Measurements from ENCODE around the gene LEMD2. TPM values are rescaled to one million over a fixed set of nuclear protein-coding genes. Genes with fewer than 3 reads are reported as not detected.

LEMD2 gene
- total RNA-seq, 2 donors from 2014 or later, result 64.2 to 80.2 TPM

DNA sequence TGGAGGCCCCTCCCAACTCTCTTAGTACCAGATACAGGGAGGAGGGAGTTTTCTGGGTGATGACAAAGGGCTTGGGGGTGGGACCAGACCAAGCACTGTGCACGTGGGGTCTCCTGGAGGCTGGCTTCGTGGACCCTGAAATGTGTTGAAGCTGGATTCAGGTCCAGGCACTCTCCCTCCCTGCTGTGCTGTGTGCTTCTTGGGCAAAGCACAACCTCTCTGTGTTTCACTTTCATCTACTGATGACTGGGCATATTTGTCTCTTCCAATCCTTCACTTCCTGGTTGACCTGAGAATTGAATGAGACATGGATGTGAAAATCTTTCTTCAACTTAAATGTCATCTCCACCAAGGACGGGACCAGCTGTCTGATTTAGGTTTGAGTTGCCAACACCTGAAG is 29.4 kb upstream of the LEMD2 start:
- no peaks in the 10 kb centered on the region for H3K9me3 ChIP-seq
- no peaks in the 10 kb centered on the region for H3K36me3 ChIP-seq
- no peak overlapping the region for H3K4me3 ChIP-seq
- no peak for DNase-seq (ENCODE audit: low spot score)
- no peak overlapping the region for H3K27ac ChIP-seq
- 66% methylated on average over 3 of the region's 3 CpGs for WGBS
- no peaks in the 10 kb centered on the region for H3K27me3 ChIP-seq (replicated peaks; ENCODE audit: insufficient read depth)
- TF ChIP-seq POLR2A (IDR thresholded peaks at IDR 0.05), result no peak
- TF ChIP-seq, protein P1, sequence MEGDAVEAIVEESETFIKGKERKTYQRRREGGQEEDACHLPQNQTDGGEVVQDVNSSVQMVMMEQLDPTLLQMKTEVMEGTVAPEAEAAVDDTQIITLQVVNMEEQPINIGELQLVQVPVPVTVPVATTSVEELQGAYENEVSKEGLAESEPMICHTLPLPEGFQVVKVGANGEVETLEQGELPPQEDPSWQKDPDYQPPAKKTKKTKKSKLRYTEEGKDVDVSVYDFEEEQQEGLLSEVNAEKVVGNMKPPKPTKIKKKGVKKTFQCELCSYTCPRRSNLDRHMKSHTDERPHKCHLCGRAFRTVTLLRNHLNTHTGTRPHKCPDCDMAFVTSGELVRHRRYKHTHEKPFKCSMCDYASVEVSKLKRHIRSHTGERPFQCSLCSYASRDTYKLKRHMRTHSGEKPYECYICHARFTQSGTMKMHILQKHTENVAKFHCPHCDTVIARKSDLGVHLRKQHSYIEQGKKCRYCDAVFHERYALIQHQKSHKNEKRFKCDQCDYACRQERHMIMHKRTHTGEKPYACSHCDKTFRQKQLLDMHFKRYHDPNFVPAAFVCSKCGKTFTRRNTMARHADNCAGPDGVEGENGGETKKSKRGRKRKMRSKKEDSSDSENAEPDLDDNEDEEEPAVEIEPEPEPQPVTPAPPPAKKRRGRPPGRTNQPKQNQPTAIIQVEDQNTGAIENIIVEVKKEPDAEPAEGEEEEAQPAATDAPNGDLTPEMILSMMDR (IDR thresholded peaks at IDR 0.05), result no peak
- no peak for TF ChIP-seq POLR2AphosphoS5 (IDR thresholded peaks at IDR 0.05)
- intact Hi-C loops (cut with DNase I), result no loop called here
- no peaks in the 10 kb centered on the region for H3K4me1 ChIP-seq (replicated peaks)

DNA sequence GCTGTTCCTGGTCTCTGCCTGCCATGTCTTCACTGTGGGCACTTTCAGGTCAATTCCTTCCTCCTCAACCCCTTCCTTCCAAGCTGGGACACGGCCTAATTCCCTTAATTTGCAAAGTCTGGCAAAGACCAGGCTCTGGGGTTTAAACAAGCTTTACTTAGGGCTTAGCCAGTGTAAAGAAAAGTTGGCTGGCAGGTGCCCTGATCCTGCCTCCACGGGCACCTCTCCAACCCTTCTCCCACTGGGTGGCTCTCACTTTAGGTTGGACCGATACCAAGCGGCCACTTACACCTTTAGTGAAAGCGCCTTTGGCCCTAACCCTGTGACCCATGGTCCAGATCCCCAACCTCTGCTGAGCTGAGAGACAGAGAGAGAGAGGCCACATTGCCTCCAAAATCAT is 28.6 kb upstream of the LEMD2 start:
- H3K27ac ChIP-seq, result no peak overlapping the region
- DNase-seq (ENCODE audit: low spot score), result no peak
- WGBS, result 38% methylated on average over 5 of the region's 5 CpGs
- no peaks in the 10 kb centered on the region for H3K9me3 ChIP-seq
- intact Hi-C loops (cut with DNase I), result no loop called here
- H3K36me3 ChIP-seq, result no peaks in the 10 kb centered on the region
- no peak overlapping the region for H3K4me3 ChIP-seq
- no peaks in the 10 kb centered on the region for H3K27me3 ChIP-seq (replicated peaks; ENCODE audit: insufficient read depth)
- TF ChIP-seq POLR2A (IDR thresholded peaks at IDR 0.05), result no peak
- TF ChIP-seq POLR2AphosphoS5 (IDR thresholded peaks at IDR 0.05), result no peak
- H3K4me1 ChIP-seq (replicated peaks), result no peaks in the 10 kb centered on the region

DNA sequence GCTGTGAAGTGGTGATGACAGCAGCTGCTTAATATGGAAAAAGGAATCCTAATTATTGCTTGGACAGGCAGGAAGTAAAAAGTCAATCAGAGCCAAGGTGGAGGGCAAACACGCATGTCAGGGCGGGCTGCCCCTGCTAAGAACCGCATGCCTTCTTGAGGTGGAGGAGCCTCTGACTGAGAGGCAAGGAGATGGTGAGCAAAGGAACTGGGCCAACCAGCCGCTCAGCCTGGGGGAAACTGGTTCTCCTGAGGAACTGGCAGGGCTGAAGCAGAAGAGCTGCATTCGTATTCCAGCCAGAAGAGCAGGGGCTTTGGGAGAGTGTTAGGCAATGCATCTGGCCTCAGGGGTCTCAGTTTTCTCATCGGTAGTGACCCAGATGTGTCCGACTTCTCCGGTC is 28.0 kb upstream of the LEMD2 start:
- TF ChIP-seq POLR2A (IDR thresholded peaks at IDR 0.05) (no peak), POLR2AphosphoS5 (IDR thresholded peaks at IDR 0.05) (no peak)
- TF ChIP-seq, protein P1 (IDR thresholded peaks at IDR 0.05), result no peak
- 47% methylated on average over 8 of the region's 8 CpGs for WGBS
- Histone ChIP-seq H3K27ac (no peak overlapping the region), H3K4me1 (replicated peaks) (no peaks in the 10 kb centered on the region), H3K9me3 (no peaks in the 10 kb centered on the region), H3K27me3 (replicated peaks; ENCODE audit: insufficient read depth) (no peaks in the 10 kb centered on the region), H3K4me3 (no peak overlapping the region), H3K36me3 (no peaks in the 10 kb centered on the region)
- no peak for DNase-seq (ENCODE audit: low spot score)
- intact Hi-C loops (cut with DNase I), result no loop called here

DNA sequence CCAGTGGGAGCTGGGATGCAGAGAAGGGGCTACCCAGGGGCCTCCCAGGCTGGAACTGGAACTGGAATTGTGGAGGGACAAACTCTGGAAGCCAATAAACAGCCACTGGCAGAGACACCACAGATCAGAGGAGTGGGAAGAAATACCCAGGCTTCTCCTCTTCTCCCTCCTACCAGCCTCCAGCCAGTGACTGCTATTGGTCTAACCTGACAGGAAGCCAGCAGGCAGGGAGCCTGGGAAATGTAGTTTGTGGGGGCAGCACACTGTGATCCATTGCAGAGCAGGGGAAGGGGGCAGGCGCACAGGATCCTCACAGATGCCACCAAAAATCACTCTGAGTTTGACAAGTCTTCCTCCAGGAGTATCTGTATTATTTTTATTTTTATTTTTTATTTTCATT is 26.9 kb upstream of the LEMD2 start:
- H3K9me3 ChIP-seq, result no peaks in the 10 kb centered on the region
- WGBS, result 42% methylated on average over 1 of the region's 1 CpG
- intact Hi-C loops (cut with DNase I), result no loop called here
- H3K27me3 ChIP-seq (replicated peaks; ENCODE audit: insufficient read depth), result no peaks in the 10 kb centered on the region
- no peaks in the 10 kb centered on the region for H3K36me3 ChIP-seq
- no peak for DNase-seq (ENCODE audit: low spot score)
- TF ChIP-seq POLR2A (IDR thresholded peaks at IDR 0.05) (no peak), POLR2AphosphoS5 (IDR thresholded peaks at IDR 0.05) (no peak)
- TF ChIP-seq, protein P1 (IDR thresholded peaks at IDR 0.05), result no peak
- H3K4me1 ChIP-seq (replicated peaks), result no peaks in the 10 kb centered on the region
- H3K27ac ChIP-seq, result no peak overlapping the region
- H3K4me3 ChIP-seq, result no peak overlapping the region

DNA sequence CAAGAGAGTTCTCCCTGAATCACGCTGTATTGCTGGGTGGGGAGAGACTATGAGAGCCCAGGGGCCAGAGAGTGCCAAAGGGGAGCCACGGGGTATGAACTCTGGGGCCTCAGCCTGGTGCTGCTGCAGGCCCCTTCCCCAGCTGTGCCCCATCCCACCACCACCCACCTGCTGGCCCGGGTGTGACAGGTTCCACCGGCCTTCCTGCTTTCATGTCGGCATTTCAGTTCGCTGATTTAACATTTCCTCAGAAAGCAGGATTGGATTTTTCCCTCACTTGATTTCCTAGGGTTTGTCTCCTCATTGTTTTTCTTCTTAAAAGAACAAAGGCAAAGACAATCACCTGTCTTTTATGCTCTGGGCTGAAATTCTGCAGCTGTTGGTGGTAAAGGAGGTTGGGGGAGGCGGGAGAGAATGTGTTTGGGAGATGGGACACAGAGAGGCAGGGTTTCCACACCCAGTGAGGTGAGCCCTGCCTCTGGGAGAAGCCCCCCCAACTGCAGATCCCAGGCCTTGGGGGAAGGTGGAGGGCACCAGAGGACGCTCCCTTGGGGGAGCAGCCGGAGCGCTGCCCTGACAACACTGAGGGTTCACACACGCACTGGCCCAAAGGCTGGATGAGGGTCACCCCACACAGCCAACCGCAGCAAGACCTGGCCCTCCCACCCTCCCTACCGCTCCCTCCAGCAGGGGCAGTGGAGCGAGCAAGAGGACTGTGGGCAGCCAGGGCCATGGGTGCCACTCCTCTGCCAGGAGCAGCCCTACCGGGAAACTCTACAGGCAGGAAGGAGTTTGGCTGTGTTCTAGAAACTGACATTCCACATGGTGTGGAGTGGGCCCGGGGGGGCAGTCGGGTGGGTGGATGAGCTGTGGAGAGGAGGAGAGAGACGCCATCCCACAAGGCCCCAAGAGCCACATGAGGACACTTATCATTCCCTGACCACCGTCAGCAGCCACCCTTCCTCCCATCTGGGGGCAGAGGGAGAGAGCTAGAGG is 25.4 kb upstream of the LEMD2 start:
- WGBS, result 62% methylated on average over 19 of the region's 19 CpGs
- no peaks in the 10 kb centered on the region for H3K4me1 ChIP-seq (replicated peaks)

More for the DNA sequence above, 25.4 kb upstream of the LEMD2 start:
- intact Hi-C loops (cut with DNase I), result no loop called here
- H3K27ac ChIP-seq, result no peak overlapping the region
- no peaks in the 10 kb centered on the region for H3K9me3 ChIP-seq
- DNase-seq (ENCODE audit: low spot score), result no peak
- TF ChIP-seq, protein P1 (IDR thresholded peaks at IDR 0.05), result no peak
- TF ChIP-seq POLR2A (IDR thresholded peaks at IDR 0.05) (no peak), POLR2AphosphoS5 (IDR thresholded peaks at IDR 0.05) (no peak)
- H3K27me3 ChIP-seq (replicated peaks; ENCODE audit: insufficient read depth), result no peaks in the 10 kb centered on the region
- H3K4me3 ChIP-seq, result no peak overlapping the region
- H3K36me3 ChIP-seq, result no peaks in the 10 kb centered on the region
